HG02943 (cell line): Measurements from ENCODE around the gene IGFBP7.

Source experiments
- ATAC-seq: cut with Tn5 transposase; IDR thresholded peaks from one replicate; pipeline ENCODE4 v1.9.1; 2021; ENCODE audit warnings: mild to moderate bottlenecking, low read depth, moderate library complexity; ENCODE audit not compliant: unreplicated experiment

IGFBP7 gene

DNA sequence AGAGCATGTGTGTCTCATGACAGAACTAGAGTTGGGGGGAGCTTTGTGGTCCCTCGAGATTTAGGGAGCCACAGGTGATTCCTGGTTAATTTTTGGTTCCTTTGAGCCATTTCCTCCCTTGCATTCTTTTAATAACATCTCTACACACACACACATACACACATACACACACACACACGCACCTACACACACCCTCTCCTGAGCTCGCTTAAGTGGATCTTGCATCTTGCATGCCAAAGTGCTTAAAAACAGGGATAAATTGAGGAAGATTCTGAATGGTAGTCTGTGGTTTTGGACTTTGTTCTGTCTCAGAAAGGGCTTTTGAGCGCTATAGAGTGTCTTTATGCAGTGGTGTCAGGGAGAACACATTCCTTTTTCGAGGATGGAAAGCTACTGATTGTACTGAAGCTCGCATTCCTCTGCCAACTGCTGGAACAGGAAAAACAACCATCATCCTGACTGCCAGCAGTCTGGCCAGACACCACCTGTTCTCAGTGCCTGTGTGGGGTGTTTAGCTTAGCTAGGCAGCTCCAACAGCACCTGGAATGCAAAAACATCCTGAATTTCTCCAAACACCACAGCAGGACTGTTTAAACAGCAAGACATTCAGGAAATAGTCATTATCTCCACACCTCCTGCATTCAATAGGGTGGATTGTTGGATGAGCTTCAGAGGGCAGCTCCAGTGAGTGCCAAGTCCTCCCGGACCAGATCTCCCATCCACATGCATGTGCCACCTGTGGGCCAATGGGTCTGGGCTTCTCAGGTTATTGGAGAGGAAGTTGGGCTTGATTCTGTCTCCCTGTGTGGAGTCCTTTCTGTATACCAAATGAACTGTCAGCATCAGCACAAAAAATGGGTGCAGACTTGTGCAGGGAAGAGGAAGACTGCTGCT is 21.9 kb upstream of the IGFBP7 start:
- ATAC-seq, result no peak

DNA sequence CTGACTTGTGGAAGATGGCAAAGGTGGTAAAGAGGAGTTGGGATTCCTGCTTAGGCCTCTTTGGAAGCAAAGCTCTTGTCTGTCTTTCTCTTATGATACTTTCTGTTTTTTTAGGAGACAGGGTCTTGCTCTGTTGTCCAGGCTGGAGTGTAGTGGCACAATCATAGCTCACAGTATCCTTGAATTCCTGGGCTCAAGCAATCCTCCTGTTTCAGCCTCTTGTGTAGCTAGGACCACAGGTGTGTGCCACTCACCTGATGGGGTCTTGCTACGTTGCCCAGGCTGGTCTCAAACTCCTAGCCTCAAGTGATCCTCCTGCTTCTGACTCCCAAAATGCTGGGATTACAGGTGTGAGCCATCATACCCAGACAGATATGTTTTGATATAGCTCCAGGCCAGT is 19.3 kb upstream of the IGFBP7 start:
- no peak for ATAC-seq

DNA sequence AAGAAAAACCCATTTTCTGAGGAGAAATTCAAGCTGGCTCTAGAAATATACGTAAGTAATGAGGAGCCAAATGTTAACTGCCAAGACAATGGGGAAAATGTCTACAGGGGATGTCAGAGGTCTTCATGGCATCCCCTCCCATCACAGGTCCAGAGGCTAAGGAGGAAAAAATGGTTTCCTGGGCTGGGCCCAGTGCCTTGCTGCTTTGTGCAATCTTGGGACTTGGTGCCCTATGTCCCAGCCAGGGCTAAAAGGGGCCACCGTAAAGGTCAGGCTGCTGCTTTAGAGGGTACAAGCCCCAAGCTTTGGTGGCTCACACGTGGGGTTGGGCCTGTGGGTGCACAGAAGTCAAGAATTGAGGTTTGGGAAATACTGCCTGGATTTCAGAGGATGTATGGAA is 17.2 kb upstream of the IGFBP7 start:
- ATAC-seq, result no peak

DNA sequence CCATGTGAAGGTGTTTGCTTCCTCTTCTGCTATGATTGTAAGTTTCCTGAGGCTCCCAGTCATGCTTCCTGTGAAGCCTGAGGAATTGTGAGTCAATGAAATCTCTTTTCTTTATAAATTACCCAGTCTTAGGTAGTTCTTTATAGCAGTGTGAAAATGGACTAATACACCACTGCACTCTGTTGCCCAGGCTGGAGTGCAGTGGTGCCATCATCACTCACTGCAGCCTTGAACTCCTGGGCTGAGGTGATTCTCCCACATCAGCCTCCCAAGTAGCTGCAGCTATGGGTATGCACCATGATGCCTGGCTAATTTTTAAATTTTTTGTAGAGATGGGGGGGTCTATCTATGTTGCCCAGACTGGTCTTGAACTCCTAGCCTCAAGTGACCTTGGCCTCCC is 15.8 kb upstream of the IGFBP7 start:
- no peak for ATAC-seq

DNA sequence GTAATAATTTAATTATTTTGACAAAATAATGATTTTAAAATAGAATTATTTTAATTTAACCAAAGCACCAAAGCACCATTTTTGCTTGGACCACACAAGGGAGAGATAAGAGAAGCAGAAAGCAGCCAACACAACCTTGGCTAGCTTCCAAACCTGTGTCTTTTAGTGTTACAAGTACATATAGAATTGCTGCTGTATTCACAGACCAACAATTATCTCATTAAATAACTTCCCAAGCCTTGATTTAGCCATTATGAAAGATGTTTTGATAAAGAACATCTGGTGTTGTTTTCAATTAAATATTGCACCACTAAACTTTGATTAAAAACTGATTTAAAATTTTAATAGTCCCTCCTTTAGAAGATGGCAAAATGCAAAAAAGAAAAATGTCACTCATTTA is 14.0 kb upstream of the IGFBP7 start:
- no peak for ATAC-seq

DNA sequence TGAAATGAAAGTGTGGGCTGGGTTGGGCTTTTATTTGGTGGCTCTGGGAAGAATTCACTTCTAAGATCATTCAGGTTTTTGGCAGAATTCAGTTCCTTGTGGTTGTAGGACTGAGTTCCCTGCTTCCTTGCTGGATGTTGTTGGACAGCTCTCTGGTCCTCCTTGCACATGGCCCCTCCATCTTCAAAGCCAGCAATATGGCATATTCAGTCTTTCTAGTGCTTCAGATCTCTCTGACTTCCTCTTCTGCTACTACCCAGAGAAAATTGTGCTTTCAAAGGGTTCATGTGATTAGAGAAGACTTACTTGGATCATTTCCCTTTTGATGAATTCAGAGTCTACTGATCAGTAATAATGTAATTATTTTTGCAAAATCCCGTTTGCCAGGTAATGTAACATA is 12.8 kb upstream of the IGFBP7 start:
- no peak for ATAC-seq

DNA sequence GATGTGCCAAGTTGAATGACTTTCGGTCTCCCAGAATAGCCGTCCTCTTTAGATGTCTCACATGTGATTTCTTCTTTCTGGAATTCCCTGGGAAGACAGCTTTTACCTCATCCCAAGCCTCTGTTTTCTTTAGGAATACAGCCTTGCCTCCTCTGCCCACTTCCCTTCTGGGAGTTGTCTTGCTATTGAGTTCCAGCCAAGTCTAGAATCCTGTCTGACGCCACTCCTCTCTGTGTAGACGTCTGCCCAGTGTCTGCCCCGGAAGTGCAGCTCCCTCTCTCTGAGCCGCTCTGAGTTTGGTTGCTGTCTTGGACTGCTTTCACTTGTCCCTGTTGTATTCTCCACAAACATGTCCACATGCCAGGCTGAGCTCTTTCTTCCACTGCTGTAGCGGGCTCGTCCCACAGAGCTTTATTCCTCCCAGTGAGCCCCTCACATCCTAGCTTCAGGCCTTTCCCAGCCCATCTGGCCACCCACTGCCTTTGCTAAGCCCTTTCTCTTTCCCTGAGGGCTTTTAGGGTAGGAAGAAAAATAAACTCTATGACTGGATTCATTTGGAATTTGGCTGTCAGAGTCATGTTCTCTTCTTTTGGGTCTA is 9.0 kb upstream of the IGFBP7 start:
- no peak for ATAC-seq

DNA sequence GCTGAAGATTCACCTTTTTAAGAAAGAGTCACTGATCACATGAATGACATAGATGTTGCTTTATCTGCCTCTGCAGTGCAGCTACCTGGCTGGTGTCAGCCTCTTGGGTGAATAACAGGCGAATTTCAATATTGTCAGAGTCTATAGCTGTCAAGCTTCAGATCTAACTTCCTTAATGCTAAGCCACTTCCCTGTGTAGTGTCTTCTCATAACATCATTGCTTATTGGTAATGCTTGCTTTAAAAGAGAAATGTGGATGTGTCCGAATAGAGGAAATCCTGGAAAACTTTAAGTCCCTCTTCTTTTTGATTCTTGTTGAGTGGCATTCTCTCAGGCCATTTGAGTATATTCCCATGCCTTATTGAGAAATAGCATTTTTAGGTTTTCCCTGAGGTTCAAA is 7.3 kb upstream of the IGFBP7 start:
- no peak for ATAC-seq

DNA sequence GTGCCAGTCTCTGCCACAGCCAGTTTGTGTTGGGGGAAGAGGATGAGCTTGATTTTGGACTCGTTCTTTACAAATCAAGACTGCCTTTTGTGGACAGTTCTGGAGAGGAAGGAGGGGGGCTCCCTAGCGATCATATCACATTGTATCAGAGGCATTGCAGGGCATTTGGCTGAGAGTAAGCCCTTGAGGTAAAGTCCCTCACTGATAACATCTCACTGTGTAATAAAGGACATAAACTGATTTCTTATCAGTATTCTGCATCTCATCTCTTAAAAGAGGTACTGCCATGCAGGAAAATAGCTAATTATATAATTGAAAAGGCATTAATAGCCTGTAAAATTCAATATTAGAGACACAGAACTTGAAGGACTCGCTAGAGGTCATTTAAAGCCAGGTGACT is 6.1 kb upstream of the IGFBP7 start:
- no peak for ATAC-seq

DNA sequence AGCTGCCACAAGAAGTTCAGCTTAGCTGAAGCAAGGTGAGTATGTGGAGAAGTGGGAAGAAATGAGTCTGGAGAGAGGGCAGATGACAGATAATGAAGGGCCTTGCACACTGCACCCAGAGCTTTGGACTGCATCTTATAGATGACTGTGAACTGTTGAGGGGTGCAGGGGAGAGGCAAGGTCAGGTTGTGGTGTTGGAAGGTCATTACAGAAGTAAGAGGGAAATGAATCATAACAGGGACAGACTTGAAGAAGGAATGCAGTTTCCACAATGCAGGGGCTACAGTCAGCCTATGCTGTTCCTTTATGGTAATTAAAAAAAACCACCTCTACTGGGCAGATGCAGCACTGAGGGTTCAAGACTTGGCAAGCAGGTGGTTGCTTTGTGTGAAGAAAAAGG is 4.8 kb upstream of the IGFBP7 start:
- no peak for ATAC-seq

DNA sequence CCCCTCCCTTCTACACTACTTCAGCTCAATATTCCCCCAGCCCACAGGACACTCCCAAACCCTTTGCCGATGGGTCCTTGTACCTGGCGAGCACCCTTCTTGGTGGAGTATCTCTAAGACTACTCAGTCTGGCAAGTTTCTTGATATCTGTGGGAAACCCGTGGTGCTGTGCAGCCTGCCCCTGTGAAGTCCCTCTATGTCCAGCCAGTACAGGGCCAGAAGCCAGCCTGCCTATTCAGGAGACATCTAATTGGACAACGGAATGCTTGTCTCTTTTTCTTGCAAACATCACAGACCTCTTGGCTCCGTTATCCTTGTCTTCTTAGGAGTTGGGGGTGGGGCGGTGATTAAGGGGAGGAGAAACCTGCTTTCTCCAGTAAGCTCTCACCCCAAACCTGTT is 3.7 kb upstream of the IGFBP7 start:
- ATAC-seq, result no peak

DNA sequence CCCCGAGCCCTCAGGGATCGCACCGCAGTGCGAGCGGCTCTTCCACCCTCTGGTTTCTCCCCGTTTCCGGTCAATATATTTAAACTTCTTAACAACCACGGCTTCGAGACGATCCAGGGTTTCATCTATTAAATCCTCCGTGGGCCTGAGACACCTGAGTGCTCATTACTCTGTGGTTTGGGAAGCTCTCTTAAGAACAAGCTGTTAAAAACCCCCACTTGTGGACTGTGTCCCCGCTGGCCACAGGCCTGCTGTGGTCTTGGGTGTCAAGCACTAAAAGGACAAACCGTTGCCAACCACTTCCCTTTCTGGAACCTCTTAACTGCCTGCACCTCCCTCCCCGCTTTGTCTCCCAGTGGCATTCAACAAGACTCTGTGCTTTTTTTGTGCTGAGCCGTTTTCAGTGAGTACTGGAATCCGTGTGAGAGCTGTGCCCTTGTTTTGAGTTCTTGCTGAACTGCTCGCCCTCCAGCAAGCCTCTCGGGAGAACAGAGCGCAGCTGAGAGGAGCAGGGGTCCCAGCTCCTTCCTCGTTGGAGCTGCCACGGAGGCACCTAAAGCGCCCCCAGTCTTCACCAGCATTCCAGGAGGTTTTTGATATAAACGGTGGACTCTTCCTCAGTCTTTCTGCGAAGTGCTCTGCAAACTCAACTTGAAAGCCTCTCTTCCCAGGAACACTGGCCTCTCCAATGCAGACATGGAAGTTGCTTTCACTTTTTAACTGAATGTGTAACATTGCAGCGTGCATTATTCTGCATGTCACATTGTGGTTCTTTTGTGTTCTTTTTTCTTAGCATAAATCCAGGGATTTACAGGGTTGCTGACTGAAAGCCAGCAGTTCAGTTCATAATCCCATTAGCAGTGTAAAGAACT is 691 bp upstream of the IGFBP7 start:
- ATAC-seq, result no peak

DNA sequence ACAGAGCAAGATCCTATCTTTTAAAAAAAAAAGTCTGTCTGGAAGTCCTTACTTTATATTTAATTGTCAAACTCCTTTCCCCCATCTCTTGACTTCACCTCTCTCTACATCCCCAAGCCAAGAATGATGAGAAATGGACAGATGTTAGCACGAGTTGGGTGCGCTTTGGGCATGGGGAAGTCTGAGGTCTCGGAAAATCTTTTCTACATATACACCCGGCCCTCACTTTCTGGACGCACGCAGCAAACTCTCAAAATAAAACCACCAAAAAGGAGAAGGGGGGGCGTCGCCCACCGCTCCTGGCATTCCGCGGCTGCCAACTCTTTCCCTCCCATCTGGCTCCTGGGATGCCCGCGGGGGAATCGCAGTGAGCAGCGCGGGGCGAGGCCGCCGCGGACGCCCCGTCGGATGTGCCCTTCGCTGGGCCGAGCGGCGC is 756 bp downstream of the IGFBP7 start:
- no peak for ATAC-seq

DNA sequence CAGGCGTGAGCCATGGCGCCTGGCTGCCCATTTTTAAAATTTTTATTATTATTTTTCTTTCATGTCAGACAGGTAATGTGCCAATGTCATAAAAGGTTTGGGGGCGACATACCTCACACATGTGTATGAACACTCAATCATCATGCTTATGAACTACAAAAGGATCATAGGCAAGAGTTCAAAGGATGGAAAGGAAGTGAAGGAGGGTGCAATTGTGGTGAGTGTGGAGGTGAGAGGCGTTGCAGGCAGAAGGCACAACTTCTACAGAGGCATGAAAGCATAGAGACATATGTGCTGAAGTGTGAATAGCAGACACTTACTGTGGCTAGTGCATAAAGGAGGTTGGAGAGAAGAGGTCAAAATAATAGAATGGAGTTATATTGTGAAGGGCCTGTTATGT is 4.0 kb downstream of the IGFBP7 start:
- ATAC-seq, result no peak

DNA sequence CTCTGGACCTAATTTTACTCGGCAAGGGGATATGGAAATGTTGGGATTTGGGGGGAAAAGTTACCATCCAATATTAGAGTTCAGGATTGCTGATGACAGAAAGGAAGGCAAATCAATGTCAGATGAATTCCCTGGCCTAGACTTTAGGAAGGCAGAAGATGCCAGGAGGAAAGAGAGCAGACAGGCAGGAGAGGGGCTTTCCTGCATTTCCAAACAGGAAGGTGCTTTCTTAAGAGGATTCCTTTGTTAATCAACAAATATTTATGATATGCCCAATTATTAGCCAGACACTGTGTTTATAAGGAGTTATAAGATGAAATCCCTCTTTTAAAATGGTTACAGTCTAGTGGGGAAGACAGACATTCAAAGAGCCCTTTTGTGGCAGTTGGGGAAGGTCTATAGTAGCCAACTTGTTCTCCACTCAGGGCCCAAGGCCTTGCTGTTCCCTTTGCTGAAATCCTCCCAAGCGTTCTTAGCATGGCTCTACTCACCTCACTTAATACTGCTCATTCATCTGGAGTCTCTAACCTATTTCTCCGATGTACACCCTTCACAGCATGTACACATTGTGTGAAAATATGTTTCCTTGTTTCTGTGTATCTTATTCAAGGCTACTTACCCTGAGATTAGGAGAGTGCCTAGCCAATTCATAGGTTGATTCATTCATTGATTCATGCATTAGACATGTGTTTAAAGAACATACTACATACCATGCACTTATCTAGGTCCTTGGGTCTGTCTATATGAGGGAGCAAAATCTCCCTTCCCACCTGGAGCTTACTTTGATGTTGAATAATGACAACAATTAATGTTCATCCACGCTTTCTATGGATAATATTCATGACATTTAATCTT is 5.3 kb downstream of the IGFBP7 start:
- ATAC-seq, result no peak

DNA sequence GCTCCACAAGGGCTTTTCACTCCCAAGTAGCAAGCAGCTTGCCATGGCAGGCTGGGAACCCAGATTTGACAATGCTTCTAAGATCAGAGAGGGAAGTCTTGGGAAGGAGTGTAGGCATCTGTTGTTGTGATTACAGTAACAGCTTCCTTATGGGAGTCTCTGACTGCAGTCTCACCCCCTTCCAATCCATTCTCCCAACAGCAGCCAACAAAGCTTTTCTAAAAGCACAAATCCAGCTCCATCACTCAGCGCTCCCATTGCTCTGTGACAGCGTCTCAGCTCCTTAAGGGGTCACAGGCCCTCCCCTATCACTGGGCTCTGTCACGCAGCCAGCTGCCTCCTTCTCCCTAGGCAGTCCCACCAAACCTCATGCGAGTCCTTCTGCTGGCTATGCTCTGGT is 7.1 kb downstream of the IGFBP7 start:
- no peak for ATAC-seq

DNA sequence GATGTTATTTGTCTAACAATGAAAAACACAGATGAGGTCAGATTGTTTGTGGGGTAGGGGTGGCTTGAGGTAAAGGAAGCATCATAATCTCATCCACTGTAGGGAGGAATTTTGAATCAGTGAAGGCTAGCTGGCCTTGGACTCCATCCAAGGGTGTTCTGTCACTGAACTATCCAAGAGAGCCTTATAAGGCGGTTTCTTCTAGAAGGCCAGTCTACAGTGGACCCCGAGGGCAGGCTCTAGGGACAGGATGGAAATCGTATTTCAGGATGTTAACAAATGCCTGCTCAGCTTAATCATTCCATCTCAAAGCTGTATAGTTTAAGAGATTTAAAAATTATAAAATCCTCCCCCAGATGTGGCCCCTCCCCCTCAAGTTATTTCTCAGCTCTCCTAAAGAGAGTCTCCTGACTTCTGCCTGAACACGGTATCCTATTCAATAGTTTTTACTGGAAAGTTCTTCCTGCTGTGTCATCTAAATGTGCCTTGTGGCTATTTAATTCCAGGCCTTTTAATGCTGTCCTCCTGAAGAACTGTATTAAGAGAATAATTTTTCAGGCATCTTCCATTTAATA is 8.0 kb downstream of the IGFBP7 start:
- no peak for ATAC-seq

DNA sequence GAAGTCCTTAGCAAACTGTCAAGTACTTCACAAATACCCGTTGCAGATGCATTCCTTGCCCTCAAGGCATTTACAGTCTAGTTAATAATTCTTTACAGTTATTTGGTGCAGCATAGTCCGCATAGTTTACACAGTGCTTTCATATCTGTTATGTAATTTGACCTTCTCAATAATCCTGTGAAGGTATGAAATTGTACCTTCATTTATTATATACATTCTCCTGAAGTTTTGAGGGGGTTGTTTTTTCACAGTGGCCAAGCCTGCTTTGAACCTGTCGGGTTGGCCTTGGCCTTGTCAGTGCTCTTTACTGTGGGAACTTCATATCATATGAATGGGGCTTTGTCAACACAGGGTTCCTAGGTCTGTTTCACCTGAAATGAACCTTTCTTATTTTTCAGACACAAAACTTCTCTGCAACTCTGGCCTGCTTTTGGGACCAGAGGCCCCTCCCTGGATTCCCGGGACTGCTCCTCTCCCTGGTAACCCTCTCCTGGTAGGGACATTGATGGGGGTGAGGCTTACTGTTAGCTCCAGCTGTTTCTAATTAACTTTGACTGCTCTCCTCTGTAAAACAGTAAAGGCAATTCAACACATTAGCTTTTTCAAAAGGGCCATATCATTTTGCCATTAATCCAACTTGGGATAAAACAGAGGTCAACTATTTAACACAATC is 9.1 kb downstream of the IGFBP7 start:
- no peak for ATAC-seq

DNA sequence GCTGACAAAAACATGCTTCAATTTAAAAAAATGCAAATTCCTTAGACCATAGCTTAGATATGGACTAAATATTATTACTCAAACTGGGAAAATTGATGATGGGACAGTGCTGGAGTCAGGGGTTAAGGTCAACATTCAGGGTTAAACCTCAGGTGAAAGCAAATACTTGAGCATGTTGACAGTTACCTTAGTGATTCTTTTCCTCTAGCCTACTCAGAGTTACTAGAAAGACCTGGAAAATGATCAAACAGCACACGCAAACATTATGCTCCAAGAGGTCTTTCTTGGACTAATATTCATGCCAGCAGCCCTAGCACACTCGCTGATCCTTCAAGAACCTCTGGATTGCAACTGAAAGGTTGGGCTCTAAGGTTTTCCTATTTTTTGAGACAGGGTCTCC is 10.8 kb downstream of the IGFBP7 start:
- ATAC-seq, result no peak
